ENCODE measurements around the gene NBEA.

NBEA gene

GRCh38 chr13:35700671-35701070 lies 758.6 kb downstream of the NBEA start:
- H3K27me3 ChIP-seq (ENCODE audit: insufficient read depth, low read length): no peaks in the 10 kb centered on the region
- no peaks in the 10 kb centered on the region for H3K79me2 ChIP-seq (ENCODE audit: control insufficient read depth, insufficient read depth, low read length, unreplicated experiment)
- H3K27ac ChIP-seq (ENCODE audit: low read depth, low read length): no peak overlapping the region
- H2AFZ ChIP-seq (ENCODE audit: low read length, unreplicated experiment): peak overlapping the region; percentile 69
- H3K4me1 ChIP-seq (ENCODE audit: control insufficient read depth, insufficient read depth, low read length, unreplicated experiment): peaks cover 22% of the 10 kb centered on the region
- H3K36me3 ChIP-seq (ENCODE audit: insufficient read depth, low read length): no peaks in the 10 kb centered on the region
- peak overlapping the region; percentile 60 for H3K4me3 ChIP-seq (ENCODE audit: low read depth, low read length)

GRCh38 chr13:35702316-35702715 lies 760.2 kb downstream of the NBEA start:
- Histone ChIP-seq H3K27ac (ENCODE audit: low read depth, low read length) (no peak overlapping the region), H2AFZ (ENCODE audit: low read length, unreplicated experiment) (no peak overlapping the region), H3K4me3 (ENCODE audit: low read depth, low read length) (no peak overlapping the region), H3K4me1 (ENCODE audit: control insufficient read depth, insufficient read depth, low read length, unreplicated experiment) (peaks cover 22% of the 10 kb centered on the region), H3K27me3 (ENCODE audit: insufficient read depth, low read length) (no peaks in the 10 kb centered on the region), H3K79me2 (ENCODE audit: control insufficient read depth, insufficient read depth, low read length, unreplicated experiment) (no peaks in the 10 kb centered on the region), H3K36me3 (ENCODE audit: insufficient read depth, low read length) (no peaks in the 10 kb centered on the region)

GRCh38 chr13:35703061-35703460 lies 761.0 kb downstream of the NBEA start:
- H3K27ac ChIP-seq (ENCODE audit: low read depth, low read length): no peak overlapping the region
- H3K79me2 ChIP-seq (ENCODE audit: control insufficient read depth, insufficient read depth, low read length, unreplicated experiment): no peaks in the 10 kb centered on the region
- H3K36me3 ChIP-seq (ENCODE audit: insufficient read depth, low read length): no peaks in the 10 kb centered on the region
- no peaks in the 10 kb centered on the region for H3K27me3 ChIP-seq (ENCODE audit: insufficient read depth, low read length)
- no peak overlapping the region for H2AFZ ChIP-seq (ENCODE audit: low read length, unreplicated experiment)
- peaks cover 22% of the 10 kb centered on the region for H3K4me1 ChIP-seq (ENCODE audit: control insufficient read depth, insufficient read depth, low read length, unreplicated experiment)
- no peak overlapping the region for H3K4me3 ChIP-seq (ENCODE audit: low read depth, low read length)

- Histone ChIP-seq H3K4me1 (ENCODE audit: control insufficient read depth, insufficient read depth, low read length, unreplicated experiment) (peaks cover 15% of the 10 kb centered on the region), H3K27me3 (ENCODE audit: insufficient read depth, low read length) (no peaks in the 10 kb centered on the region), H2AFZ (ENCODE audit: low read length, unreplicated experiment) (no peak overlapping the region), H3K27ac (ENCODE audit: low read depth, low read length) (no peak overlapping the region), H3K4me3 (ENCODE audit: low read depth, low read length) (no peak overlapping the region), H3K79me2 (ENCODE audit: control insufficient read depth, insufficient read depth, low read length, unreplicated experiment) (no peaks in the 10 kb centered on the region), H3K36me3 (ENCODE audit: insufficient read depth, low read length) (no peaks in the 10 kb centered on the region)
These were observed 762.3 kb downstream of the NBEA start for GRCh38 chr13:35704331-35704730.

- no peaks in the 10 kb centered on the region for H3K79me2 ChIP-seq (ENCODE audit: control insufficient read depth, insufficient read depth, low read length, unreplicated experiment)
- H3K36me3 ChIP-seq (ENCODE audit: insufficient read depth, low read length): no peaks in the 10 kb centered on the region
- no peak overlapping the region for H3K4me3 ChIP-seq (ENCODE audit: low read depth, low read length)
- H3K27ac ChIP-seq (ENCODE audit: low read depth, low read length): no peak overlapping the region
- no peak overlapping the region for H2AFZ ChIP-seq (ENCODE audit: low read length, unreplicated experiment)
- no peaks in the 10 kb centered on the region for H3K4me1 ChIP-seq (ENCODE audit: control insufficient read depth, insufficient read depth, low read length, unreplicated experiment)
- no peaks in the 10 kb centered on the region for H3K27me3 ChIP-seq (ENCODE audit: insufficient read depth, low read length)
These were observed 764.2 kb downstream of the NBEA start for GRCh38 chr13:35706281-35706680.

DNA sequence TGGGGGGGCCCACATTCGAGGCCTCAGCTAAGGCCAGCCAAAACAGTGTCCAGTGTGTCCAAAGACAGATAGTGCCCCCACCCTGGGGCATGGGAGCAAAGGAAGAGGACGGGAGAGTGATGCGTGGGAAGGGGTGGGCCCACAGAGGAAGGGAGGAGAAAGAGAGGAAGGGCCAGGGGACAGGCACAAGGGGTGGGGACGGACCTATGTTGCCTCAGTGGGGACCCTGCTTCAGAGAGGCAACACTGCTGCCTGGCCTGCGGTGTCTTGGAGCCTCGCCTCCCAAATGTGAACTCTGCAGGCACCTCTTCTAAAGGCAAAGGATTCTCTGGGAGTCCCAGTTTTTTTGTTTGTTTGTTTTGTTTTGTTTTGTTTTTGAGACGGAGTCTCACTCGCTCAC lies 764.7 kb downstream of the NBEA start:
- Histone ChIP-seq H3K4me1 (ENCODE audit: control insufficient read depth, insufficient read depth, low read length, unreplicated experiment) (no peaks in the 10 kb centered on the region), H2AFZ (ENCODE audit: low read length, unreplicated experiment) (no peak overlapping the region), H3K79me2 (ENCODE audit: control insufficient read depth, insufficient read depth, low read length, unreplicated experiment) (no peaks in the 10 kb centered on the region), H3K27me3 (ENCODE audit: insufficient read depth, low read length) (no peaks in the 10 kb centered on the region), H3K27ac (ENCODE audit: low read depth, low read length) (no peak overlapping the region), H3K36me3 (ENCODE audit: insufficient read depth, low read length) (no peaks in the 10 kb centered on the region), H3K4me3 (ENCODE audit: low read depth, low read length) (no peak overlapping the region)

DNA sequence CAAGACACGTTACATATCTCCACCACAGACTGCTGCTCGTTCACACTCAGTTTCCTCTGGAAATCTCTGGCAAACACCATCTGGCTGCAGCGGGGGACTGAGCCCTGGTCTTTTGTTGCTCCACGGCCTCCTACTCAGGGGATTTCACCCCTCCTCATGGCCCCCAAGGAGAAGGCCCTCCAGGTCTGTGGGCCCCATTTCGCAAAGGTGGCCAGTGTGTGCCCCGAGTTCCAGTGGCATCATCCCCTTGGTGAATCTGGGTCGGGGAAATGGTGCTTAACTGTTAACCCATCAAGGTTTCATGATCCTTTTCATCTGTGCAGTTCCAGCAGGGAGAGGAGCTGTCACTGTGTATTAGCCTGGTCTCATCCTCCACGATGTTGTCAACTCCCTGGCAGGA lies 769.8 kb downstream of the NBEA start:
- H3K4me1 ChIP-seq (ENCODE audit: control insufficient read depth, insufficient read depth, low read length, unreplicated experiment): peaks cover 4% of the 10 kb centered on the region
- H3K4me3 ChIP-seq (ENCODE audit: low read depth, low read length): no peak overlapping the region
- H3K79me2 ChIP-seq (ENCODE audit: control insufficient read depth, insufficient read depth, low read length, unreplicated experiment): no peaks in the 10 kb centered on the region
- H3K27ac ChIP-seq (ENCODE audit: low read depth, low read length): no peak overlapping the region
- H2AFZ ChIP-seq (ENCODE audit: low read length, unreplicated experiment): no peak overlapping the region
- no peaks in the 10 kb centered on the region for H3K27me3 ChIP-seq (ENCODE audit: insufficient read depth, low read length)
- H3K36me3 ChIP-seq (ENCODE audit: insufficient read depth, low read length): no peaks in the 10 kb centered on the region

DNA sequence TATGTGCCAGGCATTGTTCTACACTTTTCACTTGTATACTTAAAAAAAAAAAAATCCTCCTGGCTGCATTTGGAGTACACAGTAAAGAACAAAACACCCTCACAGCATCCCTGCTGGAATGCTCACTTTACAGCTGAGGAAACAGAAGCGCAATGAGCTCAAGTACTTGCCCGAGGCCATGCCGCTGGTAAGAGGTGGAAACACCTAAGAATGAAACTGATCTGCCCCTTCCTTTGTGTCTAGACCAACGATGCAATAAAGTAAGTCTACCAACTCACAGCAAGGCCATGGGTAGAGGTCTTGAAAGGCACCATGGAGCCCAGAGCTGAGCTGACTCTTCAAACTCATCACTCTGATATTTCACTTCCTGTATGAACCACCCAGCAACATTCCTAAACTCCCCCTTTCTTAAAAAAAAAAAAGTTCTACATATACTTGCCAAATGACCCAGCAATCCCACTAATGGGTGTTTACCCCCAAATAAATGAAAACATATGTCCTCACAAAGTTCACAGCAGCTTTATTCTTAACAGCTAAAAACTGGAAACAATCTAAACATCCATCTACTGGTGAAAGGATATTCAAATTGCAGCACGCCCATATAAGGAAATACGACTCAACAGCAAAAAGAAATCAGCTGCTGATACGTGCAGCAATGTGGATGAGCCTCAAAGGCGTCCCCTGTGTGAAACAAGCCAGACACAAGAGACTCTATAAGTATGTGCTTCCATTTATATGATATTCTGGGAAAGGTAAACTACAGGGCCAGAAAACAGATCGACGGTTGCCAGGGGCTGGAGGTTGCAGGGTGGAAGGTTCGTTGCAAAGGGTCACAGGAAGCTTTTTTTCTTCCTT lies 771.1 kb downstream of the NBEA start:
- H2AFZ ChIP-seq (ENCODE audit: low read length, unreplicated experiment): no peak overlapping the region
- H3K79me2 ChIP-seq (ENCODE audit: control insufficient read depth, insufficient read depth, low read length, unreplicated experiment): no peaks in the 10 kb centered on the region
- no peak overlapping the region for H3K4me3 ChIP-seq (ENCODE audit: low read depth, low read length)
- no peak overlapping the region for H3K27ac ChIP-seq (ENCODE audit: low read depth, low read length)
- peaks cover 4% of the 10 kb centered on the region for H3K4me1 ChIP-seq (ENCODE audit: control insufficient read depth, insufficient read depth, low read length, unreplicated experiment)
- H3K27me3 ChIP-seq (ENCODE audit: insufficient read depth, low read length): no peaks in the 10 kb centered on the region
- no peaks in the 10 kb centered on the region for H3K36me3 ChIP-seq (ENCODE audit: insufficient read depth, low read length)

- Histone ChIP-seq H3K27ac (ENCODE audit: low read depth, low read length) (no peak overlapping the region), H3K36me3 (ENCODE audit: insufficient read depth, low read length) (no peaks in the 10 kb centered on the region), H3K79me2 (ENCODE audit: control insufficient read depth, insufficient read depth, low read length, unreplicated experiment) (no peaks in the 10 kb centered on the region), H3K27me3 (ENCODE audit: insufficient read depth, low read length) (no peaks in the 10 kb centered on the region), H2AFZ (ENCODE audit: low read length, unreplicated experiment) (no peak overlapping the region), H3K4me3 (ENCODE audit: low read depth, low read length) (no peak overlapping the region), H3K4me1 (ENCODE audit: control insufficient read depth, insufficient read depth, low read length, unreplicated experiment) (peaks cover 4% of the 10 kb centered on the region)
These were observed 772.1 kb downstream of the NBEA start for GRCh38 chr13:35714121-35714520.

GRCh38 chr13:35714588-35715377 lies 772.7 kb downstream of the NBEA start:
- no peak overlapping the region for H2AFZ ChIP-seq (ENCODE audit: low read length, unreplicated experiment)
- no peaks in the 10 kb centered on the region for H3K27me3 ChIP-seq (ENCODE audit: insufficient read depth, low read length)
- no peaks in the 10 kb centered on the region for H3K79me2 ChIP-seq (ENCODE audit: control insufficient read depth, insufficient read depth, low read length, unreplicated experiment)
- H3K27ac ChIP-seq (ENCODE audit: low read depth, low read length): no peak overlapping the region
- no peak overlapping the region for H3K4me3 ChIP-seq (ENCODE audit: low read depth, low read length)
- H3K4me1 ChIP-seq (ENCODE audit: control insufficient read depth, insufficient read depth, low read length, unreplicated experiment): peaks cover 4% of the 10 kb centered on the region
- no peaks in the 10 kb centered on the region for H3K36me3 ChIP-seq (ENCODE audit: insufficient read depth, low read length)

DNA sequence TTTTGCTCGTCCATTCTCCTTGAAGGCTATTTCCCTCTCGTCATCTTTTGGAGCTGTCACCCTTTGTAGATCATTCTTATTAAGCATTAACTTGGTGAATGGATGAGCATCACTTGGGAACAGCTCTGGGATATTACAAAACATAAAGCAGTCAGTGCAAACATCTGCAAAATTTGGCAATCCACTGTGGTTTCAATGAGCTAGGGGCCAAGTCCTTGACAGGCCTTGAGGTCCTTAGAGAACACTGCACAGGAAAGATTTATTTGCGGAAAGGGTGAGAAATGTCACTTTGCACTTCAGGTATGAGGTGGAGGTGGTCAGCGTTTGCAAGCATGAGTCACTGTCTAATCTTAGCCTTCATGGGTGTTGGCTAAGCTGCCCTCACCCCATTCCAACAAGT lies 774.1 kb downstream of the NBEA start:
- H3K79me2 ChIP-seq (ENCODE audit: control insufficient read depth, insufficient read depth, low read length, unreplicated experiment): no peaks in the 10 kb centered on the region
- H2AFZ ChIP-seq (ENCODE audit: low read length, unreplicated experiment): no peak overlapping the region
- H3K4me3 ChIP-seq (ENCODE audit: low read depth, low read length): no peak overlapping the region
- peaks cover 4% of the 10 kb centered on the region for H3K4me1 ChIP-seq (ENCODE audit: control insufficient read depth, insufficient read depth, low read length, unreplicated experiment)
- no peaks in the 10 kb centered on the region for H3K27me3 ChIP-seq (ENCODE audit: insufficient read depth, low read length)
- no peaks in the 10 kb centered on the region for H3K36me3 ChIP-seq (ENCODE audit: insufficient read depth, low read length)
- no peak overlapping the region for H3K27ac ChIP-seq (ENCODE audit: low read depth, low read length)
